K562 (cell line): ENCODE measurements around the gene GATAD2B. TPM values are rescaled to one million over a fixed set of nuclear protein-coding genes. Genes with fewer than 3 reads are reported as not detected.
A peak's percentile ranks its signal among the peaks of the same experiment; 100 is the strongest.

Experiments used
- ATAC-seq: fragments of 200-7000 bp; cut with Tn5 transposase; 3 replicates; pipeline ENCODE4 v1.9.1; 2020; ENCODE audit warnings: moderate library complexity
- BruUV-seq: library from RNA; stranded (reverse); fragments of 400-500 nt; replicated peaks from 2 replicates; lab custom pipeline; 2021; lab: Mats Ljungman, UMichigan
- CTCF ChIA-PET: fragments of 300-600 bp; formaldehyde crosslinking; extraction: SDS; loops from one replicate; lab custom pipeline; 2021; ENCODE audit warnings: low intra/inter-chr PET ratio; lab: Yijun Ruan, JAX
- POLR2A ChIA-PET: fragments of 300-600, 350-650 bp; sonication (Branson Sonifier 250); formaldehyde crosslinking; extraction: SDS; loops from one replicate; lab custom pipeline; 2021; ENCODE audit warnings: antibody characterized with exemption, inconsistent platforms; lab: Yijun Ruan, JAX
- DNase-seq, 4 experiments: peaks; one replicate each; pipeline versions ENCODE4 v3.0.0 to v3.0.0-alpha.2; 2011 to 2018; ENCODE audit warnings: low spot score in 3 of 4, mixed read lengths in 3 of 4; ENCODE audit errors: extremely low read depth in 1 of 4
- FAIRE-seq: peaks from 2 replicates; lab custom pipeline; 2011; peaks lifted over from hg19 to GRCh38; lab: Jason Lieb, UNC
- H2AFZ ChIP-seq: 2 replicates; pipeline ENCODE4 v1.6.0; 2011; ENCODE audit warnings: low read depth, low read length, control low read depth, inconsistent platforms
- H3K27ac ChIP-seq: fragments of 200-600 bp; 3 replicates; pipeline ENCODE4 v1.8.0; 2011; ENCODE audit warnings: low read depth, mild to moderate bottlenecking, control low read depth, inconsistent platforms, low read length, moderate library complexity, mixed read lengths; ENCODE audit errors: extremely low read depth
- H3K27me3 ChIP-seq, 2 experiments: fragments of 300-600 bp in 1 of 2; 2 replicates in 1 of 2; 3 replicates in 1 of 2; pipeline versions ENCODE4 v1.6.0 to v1.8.0; 2011; ENCODE audit warnings: inconsistent platforms in 2 of 2, low read length in 2 of 2, mild to moderate bottlenecking in 1 of 2, mixed read lengths in 1 of 2, moderate library complexity in 1 of 2; ENCODE audit not compliant: control insufficient read depth in 2 of 2, insufficient read depth in 2 of 2
- H3K36me3 ChIP-seq: fragments of 300-600 bp; 3 replicates; pipeline ENCODE4 v1.8.0; 2011; ENCODE audit warnings: mild to moderate bottlenecking, low read length, inconsistent platforms; ENCODE audit not compliant: control insufficient read depth, insufficient read depth
- H3K4me1 ChIP-seq, 2 experiments: fragments of 200-600 bp in 1 of 2; replicated peaks in 1 of 2; 2 replicates in 1 of 2; 3 replicates in 1 of 2; pipeline versions ENCODE4 v1.5.1 to v1.8.0; 2011; ENCODE audit warnings: inconsistent platforms in 2 of 2, low read length in 2 of 2, mild to moderate bottlenecking in 1 of 2, mixed read lengths in 1 of 2, moderate library complexity in 1 of 2; ENCODE audit not compliant: control insufficient read depth in 2 of 2, insufficient read depth in 2 of 2
- H3K4me2 ChIP-seq: 2 replicates; pipeline ENCODE4 v1.6.1; 2011; ENCODE audit warnings: low read length, control low read depth, inconsistent platforms, mixed read lengths; ENCODE audit not compliant: insufficient read depth
- H3K4me3 ChIP-seq: fragments of 200-600 bp; sonication (generic), shearing (Covaris generic); 2 replicates; pipeline ENCODE4 v1.5.1; 2016; ENCODE audit warnings: control low read depth, inconsistent platforms
- H3K79me2 ChIP-seq: fragments of 200-600 bp; 3 replicates; pipeline ENCODE4 v1.8.0; 2011; ENCODE audit warnings: low read length, inconsistent platforms; ENCODE audit not compliant: control insufficient read depth, insufficient read depth
- H3K9ac ChIP-seq, 2 experiments: 2 replicates each; pipeline versions ENCODE4 v1.6.0 to v1.6.1; 2011; ENCODE audit warnings: low read depth in 2 of 2, low read length in 2 of 2, control low read depth in 1 of 2, inconsistent platforms in 1 of 2, mild to moderate bottlenecking in 1 of 2, mixed read lengths in 1 of 2; ENCODE audit not compliant: insufficient read depth in 1 of 2
- H3K9me1 ChIP-seq: one replicate; pipeline ENCODE4 v1.6.0; 2011; ENCODE audit warnings: inconsistent platforms, mild to moderate bottlenecking, low read length, moderate library complexity; ENCODE audit not compliant: control insufficient read depth, insufficient read depth
- H3K9me3 ChIP-seq: replicated peaks from 2 replicates; pipeline ENCODE4 v1.5.1; 2011; ENCODE audit warnings: low read depth, low read length, inconsistent platforms; ENCODE audit not compliant: control insufficient read depth, insufficient read depth
- H4K20me1 ChIP-seq: replicated peaks from 2 replicates; pipeline ENCODE4 v1.6.1; 2011; ENCODE audit warnings: low read length, inconsistent platforms, mixed read lengths; ENCODE audit not compliant: control insufficient read depth, insufficient read depth
- CBFA2T2 ChIP-seq: fragments of 450-650 bp; conservative IDR thresholded peaks from 2 replicates; pipeline ENCODE4 v1.6.1; 2017; ENCODE audit warnings: mild to moderate bottlenecking
- ESRRA ChIP-seq: fragments of 450-650 bp; IDR thresholded peaks from 2 replicates; pipeline ENCODE4 v1.6.1; 2014; ENCODE audit warnings: low read depth, mild to moderate bottlenecking, moderate library complexity, borderline replicate concordance
- HMBOX1 ChIP-seq: sonication (generic); IDR thresholded peaks from 2 replicates; pipeline ENCODE4 v1.6.1; 2016
- HMGXB4 ChIP-seq: sonication (generic); formaldehyde crosslinking; IDR thresholded peaks from 2 replicates; pipeline ENCODE4 v1.8.1; 2023; ENCODE audit warnings: mild to moderate bottlenecking, missing genetic modification reagents
- ILK ChIP-seq: fragments of 450-650 bp; IDR thresholded peaks from 2 replicates; pipeline ENCODE4 v1.6.1; 2016; ENCODE audit warnings: missing genetic modification characterization, low read depth, mild to moderate bottlenecking, missing compliant biosample characterization, moderate library complexity, borderline replicate concordance
- NCOR1 ChIP-seq: fragments of 450-650 bp; IDR thresholded peaks from 2 replicates; pipeline ENCODE4 v1.6.1; 2016; ENCODE audit warnings: mild to moderate bottlenecking, moderate library complexity
- PHF21A ChIP-seq: fragments of 450-650 bp; IDR thresholded peaks from 2 replicates; pipeline ENCODE4 v1.6.1; 2017; ENCODE audit warnings: low read depth, borderline replicate concordance
- PTTG1 ChIP-seq: fragments of 450-650 bp; IDR thresholded peaks from 2 replicates; pipeline ENCODE4 v1.6.1; 2016; ENCODE audit warnings: low read depth, mild to moderate bottlenecking, missing genetic modification characterization, missing compliant biosample characterization
- RCOR1 ChIP-seq, 2 experiments: IDR thresholded peaks; 2 replicates each; pipeline ENCODE4 v1.6.1; 2012; ENCODE audit warnings: low read depth in 2 of 2, low read length in 2 of 2, borderline replicate concordance in 1 of 2, improper control_type of control experiment in 1 of 2
- RREB1 ChIP-seq: fragments of 250-450 bp; sonication (Bioruptor Pico); IDR thresholded peaks from 2 replicates; pipeline ENCODE4 v1.4.0; 2020
- SMAD2 ChIP-seq: fragments of 150-350 bp; IDR thresholded peaks from 2 replicates; pipeline ENCODE4 v1.6.1; 2014; ENCODE audit warnings: low read depth, mild to moderate bottlenecking, low read length
- SREBF2 ChIP-seq: sonication (generic); formaldehyde crosslinking; IDR thresholded peaks from 2 replicates; pipeline ENCODE4 v1.4.0; 2020; ENCODE audit warnings: mild to moderate bottlenecking, missing genetic modification reagents
- ZNF140 ChIP-seq: fragments of 250-450 bp; sonication (Bioruptor Pico); IDR thresholded peaks from 2 replicates; pipeline ENCODE4 v1.8.0; 2021; ENCODE audit warnings: moderate library complexity, mild to moderate bottlenecking, inconsistent platforms
- WGBS: fragments of 100-300 bp; shearing (Covaris generic); methylation state at CpG from one replicate; pipeline ENCODE4 v1.1.6; 2016; ENCODE audit warnings: low coverage, mixed read lengths; ENCODE audit not compliant: insufficient coverage; ENCODE audit errors: missing lambda C conversion rate; 5-methylcytosine and 5-hydroxymethylcytosine counted together
- in situ Hi-C: fragments of 300-500 bp; cut with MboI; formaldehyde crosslinking; loops from 4 replicates; pipeline ENCODE4 v1.15.0; 2018; ENCODE audit warnings: inconsistent platforms, mixed read lengths
- intact Hi-C: fragments of 100-400 bp; cut with micrococcal nuclease; formaldehyde crosslinking; loops from 2 replicates; pipeline ENCODE4 v1.14.2; 2022
- polyA plus RNA-seq, 8 experiments: library from polyadenylated mRNA; depleted of rRNA in 4 of 8; stranded (reverse) in 5 of 8; unstranded in 3 of 8; fragments of >200 nt; fragmentation: Nextera tagmentation in 2 of 8; fragmentation: Illumina TruSeq in 1 of 8; extraction: Ambion mirVana in 2 of 8; extraction: Trizol in 1 of 8; gene quantifications; 2 replicates each; pipeline versions ENCODE4 v1.2.1 to v1.2.3, GENCODE V29; 2011 to 2014; ENCODE audit warnings: inconsistent platforms in 1 of 8, missing spikeins in 1 of 8
- total RNA-seq, 7 experiments: library from RNA; depleted of rRNA in 6 of 7; stranded (reverse); fragments of >200 nt in 6 of 7; fragmentation: Illumina TruSeq in 2 of 7; extraction: Trizol in 2 of 7; gene quantifications; 2 replicates each; pipeline versions ENCODE4 v1.2.1 to v1.2.3, GENCODE V29; 2011 to 2021; ENCODE audit warnings: low replicate concordance in 1 of 7

The GATAD2B gene
- total and polyA plus RNA-seq, 9 of the 15 experiments (the other 6 are each of a cell fraction or from before 2014, with no cell fraction given), result 1.5 to 40.2 (median 4.9) TPM

GRCh38 chr1:153778824-153779519 is 143.8 kb downstream of the GATAD2B start:
- peaks cover 14 to 61% of the 10 kb centered on the region in 2 experiments for H3K4me1 ChIP-seq
- whole genome bisulfite sequencing, result 55% methylated on average over 17 of the region's 18 CpGs
- ATAC-seq (no peak), FAIRE-seq (peak; percentile 76), DNase-seq (peak in 3 of 4 experiments; percentile 32 to 63 (median 42))
- CTCF ChIA-PET, result no interaction called here
- H3K36me3 ChIP-seq, result no peaks in the 10 kb centered on the region
- no peaks in the 10 kb centered on the region for H3K9me1 ChIP-seq
- H4K20me1 ChIP-seq, result no peaks in the 10 kb centered on the region
- intact Hi-C loops, result loop anchor here (10.0 kb wide), 1 partner anchor 264 kb away; no protein-coding TSS in a partner anchor
- no peak overlapping the region for H2AFZ ChIP-seq
- no peaks in the 10 kb centered on the region for H3K79me2 ChIP-seq
- no TSS peak for BruUV-seq
- in situ Hi-C loops, result loop anchor here (5.0 kb wide), 1 partner anchor 107 kb away; the partner anchor contains the start of gene ILF2
- peak overlapping the region in 1 of 2 experiments; percentile 43; a peak in 2 of 4 replicates for H3K9ac ChIP-seq
- no peaks in the 10 kb centered on the region for H3K9me3 ChIP-seq
- POLR2A ChIA-PET, result interaction anchor here (0.5 to 1.6 kb wide), 2 partner anchors 13 to 212 kb away, joined by 3 to 8 read pairs; partner anchors contain the start of gene RPS27
- H3K4me3 ChIP-seq, result no peak overlapping the region
- no peak overlapping the region for H3K27ac ChIP-seq
- H3K27me3 ChIP-seq, result no peaks in the 10 kb centered on the region
- H3K4me2 ChIP-seq, result no peak overlapping the region
- TF ChIP-seq SREBF2 (CRISPR knock-in tag) (no peak), HMBOX1 (no peak), HMGXB4 (no peak), CBFA2T2 (peak; percentile 91), RCOR1 (IDR thresholded peaks at IDR 0.05; ENCODE audit: borderline replicate concordance in 1 of 2, low read depth in 2 of 2, low read length in 2 of 2) (peak in 1 of 2 experiments; percentile 89; a peak in 3 of 4 replicates), ESRRA (peak; percentile 39; the same call in 1 of the 2 replicates), ILK (tag) (no peak), PHF21A (no peak), ZNF140 (CRISPR knock-in tag) (no peak), PTTG1 (no peak), SMAD2 (no peak), RREB1 (CRISPR knock-in tag) (no peak), NCOR1 (peak; percentile 82)
